CD4-positive, alpha-beta T cell treated with Interleukin-17A for 4 hours (primary cell): ENCODE data around the gene LRRC70.

Experiments
- DNase-seq: peaks from one replicate; pipeline ENCODE4 v3.0.0-alpha.2; 2020; ENCODE audit warnings: mixed read lengths

The LRRC70 gene

DNA sequence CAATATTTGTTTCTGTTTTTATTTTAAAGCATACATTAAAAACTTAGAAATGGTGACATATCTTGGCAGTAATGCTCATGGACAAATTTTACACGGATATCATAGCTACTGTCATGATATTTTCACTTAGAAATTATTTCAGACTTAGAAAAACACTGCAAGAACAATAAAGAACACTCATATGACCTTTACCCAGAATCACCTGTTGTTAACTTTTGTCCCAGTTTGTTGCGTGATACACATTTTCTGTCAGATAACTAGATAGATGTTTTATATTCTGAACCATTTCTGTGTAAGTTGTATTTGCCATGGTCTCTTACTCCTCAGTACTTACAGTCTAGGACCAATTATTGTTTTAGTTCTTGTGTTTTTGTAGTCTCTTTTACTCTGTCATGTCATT, 3.6 kb upstream of the LRRC70 start:
- no peak for DNase-seq

DNA sequence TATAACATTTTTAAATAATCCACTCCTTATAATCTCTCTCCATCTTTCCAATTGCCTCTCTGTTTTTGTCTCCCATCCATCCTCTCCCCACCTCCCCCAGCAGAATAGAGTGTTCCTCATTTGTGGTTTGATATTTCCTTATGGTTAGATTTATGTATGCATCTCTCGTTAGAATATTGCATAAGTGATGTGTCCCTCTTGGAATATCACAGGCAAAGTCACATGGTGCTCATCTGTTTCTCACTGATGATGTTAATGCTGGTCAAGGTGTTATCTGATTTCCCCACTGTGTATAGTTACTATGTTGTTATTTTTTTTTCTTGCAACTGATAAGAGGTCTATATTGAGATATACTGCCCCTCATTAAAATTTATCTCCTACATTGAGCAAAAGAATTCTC, 3.1 kb upstream of the LRRC70 start:
- DNase-seq, result no peak

DNA sequence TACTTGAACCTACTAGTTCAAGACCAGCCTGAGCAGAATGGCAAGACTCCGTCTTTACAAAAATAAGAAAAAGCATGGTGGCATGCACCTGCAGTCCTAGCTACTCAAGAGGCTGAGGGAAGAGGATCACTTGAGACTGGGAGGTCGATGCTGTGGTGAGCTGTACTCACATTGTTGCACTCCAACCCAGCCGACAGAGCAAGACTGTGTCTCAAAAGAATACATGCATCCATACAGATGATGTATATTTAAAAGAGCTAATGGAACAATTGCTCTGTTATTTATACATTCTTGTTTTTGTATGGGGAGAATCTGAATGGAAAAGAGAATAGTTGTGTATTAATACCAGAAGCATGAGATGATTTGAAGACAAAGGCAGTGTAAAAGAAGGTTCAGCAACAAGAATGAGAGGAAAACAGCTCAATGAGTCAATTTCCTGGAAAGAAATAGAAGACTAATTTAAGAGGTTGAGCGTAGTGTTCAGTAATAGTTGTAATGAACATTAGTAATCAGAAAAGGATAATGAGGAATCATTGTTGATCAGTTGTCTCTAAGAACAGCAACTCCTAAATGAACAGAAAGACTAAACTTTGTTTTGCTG, 1.9 kb upstream of the LRRC70 start:
- no peak for DNase-seq

DNA sequence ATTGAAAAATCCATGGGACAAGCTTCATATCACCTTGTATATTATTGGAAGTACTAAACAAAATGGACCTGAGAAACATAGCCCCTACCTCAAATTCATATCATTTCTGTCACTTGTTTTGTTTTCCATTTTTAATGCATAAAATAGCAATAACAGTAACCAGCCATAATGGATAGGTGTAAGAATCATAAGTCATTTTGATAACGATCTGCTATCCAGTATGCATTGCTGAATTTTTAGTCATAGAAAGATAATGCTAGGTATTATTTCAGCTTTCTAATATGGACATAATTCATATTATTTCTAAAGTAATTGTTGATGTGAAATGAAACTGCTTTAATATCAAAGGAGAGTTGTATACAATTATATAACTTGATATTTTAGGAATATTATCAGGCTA, 1.1 kb upstream of the LRRC70 start:
- no peak for DNase-seq

DNA sequence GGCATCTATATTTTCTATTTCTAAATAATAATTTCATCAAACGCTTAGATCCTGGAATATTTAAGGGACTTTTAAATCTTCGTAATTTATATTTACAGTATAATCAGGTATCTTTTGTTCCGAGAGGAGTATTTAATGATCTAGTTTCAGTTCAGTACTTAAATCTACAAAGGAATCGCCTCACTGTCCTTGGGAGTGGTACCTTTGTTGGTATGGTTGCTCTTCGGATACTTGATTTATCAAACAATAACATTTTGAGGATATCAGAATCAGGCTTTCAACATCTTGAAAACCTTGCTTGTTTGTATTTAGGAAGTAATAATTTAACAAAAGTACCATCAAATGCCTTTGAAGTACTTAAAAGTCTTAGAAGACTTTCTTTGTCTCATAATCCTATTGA, 1.1 kb downstream of the LRRC70 start:
- no peak for DNase-seq

DNA sequence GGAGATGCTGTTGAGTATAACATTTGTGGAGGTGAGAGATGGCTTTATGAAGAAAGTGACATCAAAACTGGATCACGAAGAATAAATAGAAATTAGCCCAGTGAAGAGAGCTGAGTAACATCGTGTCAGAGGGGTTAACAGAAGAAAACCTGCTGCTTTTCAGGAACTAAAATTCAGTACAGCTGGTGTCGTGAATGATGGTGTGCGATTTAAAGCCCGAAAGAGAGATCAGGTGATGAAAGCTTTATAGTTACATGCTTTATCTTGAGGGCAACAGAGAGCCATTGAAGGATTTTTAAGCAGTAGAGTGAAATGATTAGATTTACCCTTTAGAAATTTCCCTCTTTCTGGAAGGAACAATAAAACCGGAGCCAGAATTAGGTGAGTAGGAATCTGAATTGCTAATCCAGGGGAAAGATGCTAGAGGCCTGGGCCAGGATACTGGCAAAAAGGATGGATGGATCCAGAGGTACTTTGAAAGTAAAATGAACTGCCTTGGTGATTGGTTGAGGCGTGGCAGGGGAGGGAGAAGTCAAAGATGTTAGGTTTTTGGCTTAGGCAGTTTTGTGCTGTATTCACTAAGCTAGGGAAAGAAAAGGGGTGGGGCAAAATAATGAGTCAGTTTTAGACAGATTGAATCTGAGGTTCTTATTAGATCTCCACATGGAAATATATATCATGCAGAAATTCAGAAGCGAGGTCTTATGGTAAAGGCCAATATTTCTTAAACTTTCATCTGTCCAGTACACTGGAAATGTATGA, 3.4 kb downstream of the LRRC70 start:
- no peak for DNase-seq

DNA sequence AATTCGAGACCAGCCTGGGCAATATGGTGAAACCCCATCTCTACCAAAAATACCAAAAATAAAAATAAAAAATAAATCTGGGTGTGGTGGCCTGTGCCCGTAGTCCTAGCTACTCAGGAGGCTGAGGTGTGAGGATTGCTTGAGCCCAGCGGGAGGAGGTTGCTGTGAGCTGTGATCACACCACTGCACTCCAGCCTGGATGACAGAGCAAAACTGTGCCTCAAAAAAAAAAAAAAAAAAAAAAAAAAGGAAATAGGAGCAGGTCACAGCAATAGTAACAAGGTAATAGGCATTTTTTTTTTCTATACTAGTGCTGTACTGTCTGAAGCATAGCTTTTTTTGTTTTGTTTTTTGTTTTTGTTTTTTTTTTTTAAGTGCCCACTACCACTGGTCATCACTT, 5.8 kb downstream of the LRRC70 start:
- DNase-seq, result no peak

DNA sequence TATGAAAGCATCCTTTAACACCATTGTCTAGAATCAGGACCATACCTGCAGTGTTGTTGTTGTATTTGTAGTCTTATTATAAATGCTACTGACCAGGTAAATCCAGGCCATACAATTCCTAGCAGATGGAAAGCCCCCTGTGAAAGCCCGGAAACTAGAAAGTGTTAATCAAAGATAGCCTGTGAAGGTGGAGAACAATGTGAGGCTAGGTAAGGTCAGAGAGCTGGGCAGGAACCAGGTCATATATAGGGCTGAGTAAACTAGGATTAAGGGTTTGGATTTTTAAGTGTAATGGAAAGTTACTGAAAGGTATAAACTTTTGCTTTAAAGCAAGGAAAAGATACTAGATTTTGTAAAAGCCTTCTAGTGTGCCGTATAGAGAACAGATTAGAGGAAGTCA, 6.7 kb downstream of the LRRC70 start:
- DNase-seq, result no peak

DNA sequence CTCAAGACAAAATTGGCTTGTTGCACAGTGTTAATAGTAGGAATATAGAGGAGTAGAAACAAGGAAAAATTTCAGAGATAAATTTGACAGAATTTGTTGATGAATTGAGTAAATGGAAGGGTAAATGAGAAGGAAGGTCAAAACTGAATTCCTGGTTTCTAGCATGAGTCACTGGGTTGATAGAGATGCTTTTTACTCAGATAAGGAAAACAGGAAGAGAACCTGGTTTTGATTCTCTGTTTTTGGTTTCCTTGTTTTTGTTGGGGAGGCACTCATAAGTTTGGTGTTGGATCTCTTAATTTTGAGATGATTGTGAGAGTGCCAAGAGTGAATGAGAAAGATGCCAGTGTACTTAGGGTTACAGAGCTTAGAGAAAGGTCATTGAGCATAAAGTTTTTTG, 7.1 kb downstream of the LRRC70 start:
- no peak for DNase-seq

DNA sequence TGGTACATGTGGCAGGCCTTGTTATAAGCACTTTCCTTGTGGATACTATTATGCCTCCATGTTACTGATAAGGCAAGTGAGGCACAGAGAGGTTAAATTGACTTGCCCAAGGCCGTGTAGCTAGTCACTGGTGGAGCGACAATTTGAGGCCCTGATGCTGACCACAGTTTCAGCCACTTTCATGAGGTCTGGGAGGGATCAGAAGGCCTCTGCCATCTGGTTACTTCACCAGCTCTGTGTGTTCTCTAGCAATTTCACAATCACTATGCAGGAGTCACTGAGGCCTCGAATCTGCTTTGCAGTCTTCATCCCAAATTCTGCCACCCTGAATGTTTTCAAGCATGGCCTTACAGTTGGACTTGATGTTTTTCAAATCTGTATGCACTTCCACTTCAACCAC, 9.1 kb downstream of the LRRC70 start:
- no peak for DNase-seq

DNA sequence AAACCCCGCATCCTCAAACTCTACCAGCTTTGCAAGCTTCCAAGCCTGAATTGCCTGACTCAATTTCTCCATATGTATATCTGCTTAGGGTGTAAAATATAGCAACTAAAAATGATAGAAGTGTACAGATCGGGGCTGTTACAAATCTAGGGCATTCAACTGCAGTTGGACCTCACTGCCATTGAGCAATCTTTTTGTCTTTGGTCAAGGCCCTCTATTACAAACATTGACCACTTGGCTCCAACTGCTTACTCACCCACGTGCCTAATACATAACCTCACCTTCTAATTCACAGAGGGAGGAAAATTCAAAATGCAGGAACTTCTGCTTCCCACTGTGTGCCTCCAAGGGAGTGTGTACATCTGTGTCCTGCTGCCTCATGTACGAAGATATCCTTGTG, 10.0 kb downstream of the LRRC70 start:
- DNase-seq, result no peak

DNA sequence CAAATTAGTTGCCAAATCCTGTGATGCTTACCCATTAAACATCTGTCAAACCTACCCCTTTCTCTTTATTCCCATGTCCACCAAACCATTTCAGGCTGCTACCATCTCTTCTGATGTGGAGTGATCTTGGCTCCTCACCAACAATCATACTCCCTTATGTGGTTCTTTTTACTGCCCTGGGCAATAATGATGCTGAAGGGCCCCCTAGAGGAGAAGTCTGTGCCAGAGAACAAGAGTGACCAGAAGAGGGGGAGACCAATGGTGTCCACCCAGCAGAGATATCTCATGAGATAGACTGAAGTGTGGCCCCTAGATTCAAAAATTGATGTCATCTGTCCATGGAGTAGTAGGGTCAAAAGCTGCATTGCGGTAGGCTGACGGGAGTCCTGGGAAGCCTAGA, 10.9 kb downstream of the LRRC70 start:
- DNase-seq, result no peak

DNA sequence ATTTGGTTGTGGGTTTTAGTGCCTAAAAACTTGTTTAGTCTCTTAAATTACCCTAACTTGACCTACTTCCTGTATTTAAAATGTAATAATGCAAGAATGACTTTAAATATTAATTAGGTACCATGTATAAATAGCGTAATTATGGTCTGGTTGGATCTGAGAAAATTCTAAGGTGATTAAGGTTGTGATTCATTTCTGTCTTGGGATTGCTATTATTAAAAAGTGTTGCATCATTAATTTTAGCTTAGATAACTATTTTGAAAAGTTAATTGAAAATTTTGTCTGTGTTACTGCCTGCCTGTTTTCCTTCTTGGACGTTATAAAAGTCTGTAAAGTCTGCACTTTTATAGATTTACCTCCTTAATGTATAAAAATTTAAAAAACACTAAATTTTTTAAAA, 11.8 kb downstream of the LRRC70 start:
- no peak for DNase-seq

DNA sequence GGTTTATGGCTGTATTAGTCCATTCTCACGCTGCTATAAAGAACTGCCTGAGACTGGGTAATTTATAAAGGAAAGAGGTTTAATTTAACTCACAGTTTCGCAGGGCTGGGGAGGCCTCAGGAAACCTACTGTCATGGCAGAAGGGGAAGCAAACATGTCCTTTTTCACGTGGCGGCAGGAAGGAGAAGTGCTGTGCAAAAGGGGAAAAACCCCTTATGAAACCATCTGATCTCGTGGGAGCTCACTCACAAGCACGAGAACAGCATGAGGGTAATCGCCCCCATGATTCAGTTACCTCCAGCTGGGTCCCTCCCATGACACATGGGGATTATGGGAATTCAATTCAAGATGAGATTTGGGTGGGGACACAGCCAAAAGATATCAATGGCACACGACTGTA, 13.9 kb downstream of the LRRC70 start:
- DNase-seq, result no peak

DNA sequence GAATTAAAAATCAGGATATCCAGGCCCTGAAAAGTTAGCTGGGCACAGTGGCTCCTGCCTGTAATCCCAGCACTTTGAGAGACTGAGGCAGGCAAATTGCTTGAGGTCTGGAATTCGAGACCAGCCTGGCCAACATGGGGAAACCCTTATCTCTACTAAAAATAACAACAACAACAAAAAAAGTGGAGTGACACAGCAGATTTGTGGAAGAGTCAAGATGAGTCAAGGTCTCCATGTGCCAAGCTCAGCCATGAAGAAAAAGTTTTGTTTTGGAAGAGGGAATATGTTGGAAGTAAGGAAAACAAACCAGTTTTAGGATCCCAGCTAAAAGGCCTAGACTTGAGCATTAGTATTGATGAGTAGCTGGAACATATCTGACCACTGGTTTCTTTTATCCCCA, 14.7 kb downstream of the LRRC70 start:
- no peak for DNase-seq

DNA sequence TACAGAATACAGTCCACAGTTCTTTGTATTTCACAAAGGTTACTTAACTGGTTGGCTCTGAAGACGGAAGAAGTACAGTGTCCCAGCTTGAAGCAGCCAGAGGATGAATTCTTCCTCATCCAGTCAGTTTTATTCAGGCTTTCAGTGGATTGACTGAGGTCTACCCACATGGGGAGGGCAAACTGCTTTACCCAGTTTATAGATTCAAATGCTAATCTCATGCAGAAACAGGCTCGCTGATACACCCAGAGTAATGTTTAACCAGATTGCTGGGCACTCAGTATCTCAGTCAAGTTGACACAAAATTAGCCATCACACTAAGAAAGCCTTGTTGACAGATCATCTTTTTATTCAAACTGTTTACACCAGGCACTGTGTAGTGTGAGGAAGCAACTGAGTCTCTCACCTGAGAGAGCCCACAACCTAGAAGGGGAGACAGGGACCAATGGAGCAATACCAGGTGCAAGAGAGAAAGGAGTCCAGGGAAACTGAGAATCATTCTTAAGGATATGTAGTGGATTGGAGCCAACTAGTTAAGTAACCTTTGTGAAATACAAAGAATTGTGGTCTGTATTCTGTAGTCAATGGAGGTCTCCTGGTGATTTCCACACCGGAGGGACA, 15.9 kb downstream of the LRRC70 start:
- no peak for DNase-seq

DNA sequence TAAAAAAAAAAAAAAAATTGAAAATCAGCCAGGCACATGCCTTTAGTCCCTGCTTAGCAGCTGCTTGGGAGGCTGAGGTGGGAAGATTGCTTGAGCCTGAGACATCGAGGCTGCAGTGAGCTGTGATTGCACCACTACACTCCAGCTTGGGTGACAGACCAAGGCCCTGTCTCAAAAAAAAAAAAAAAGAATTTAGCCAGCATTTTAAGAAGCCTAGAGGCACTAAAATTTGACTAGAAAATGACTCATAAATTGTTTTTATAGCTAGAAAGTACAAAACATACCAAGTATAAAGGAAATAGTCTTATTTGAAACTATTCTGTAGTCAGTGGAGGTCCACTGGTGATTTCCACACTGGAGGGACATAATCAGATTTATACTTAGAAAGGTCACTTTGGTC, 17.5 kb downstream of the LRRC70 start:
- DNase-seq, result no peak

DNA sequence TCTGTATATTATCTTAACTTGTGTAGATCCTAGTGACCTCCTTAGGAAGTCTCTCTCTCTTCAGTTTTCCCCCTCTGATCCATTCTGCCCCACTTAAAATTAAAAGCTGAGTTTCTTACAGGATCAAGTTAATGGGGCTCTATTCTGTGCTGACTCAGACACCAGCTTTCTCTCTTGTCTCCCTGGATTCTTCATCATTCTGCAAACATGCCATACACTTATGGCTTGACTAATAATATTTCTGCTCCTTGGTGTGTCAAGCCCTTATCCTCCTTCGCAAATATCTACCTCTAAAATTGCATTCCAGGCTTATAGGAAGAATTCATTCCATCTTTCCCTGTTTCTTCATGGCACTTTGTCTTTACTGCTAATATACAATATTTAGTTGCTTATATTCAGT, 18.1 kb downstream of the LRRC70 start:
- DNase-seq, result no peak

DNA sequence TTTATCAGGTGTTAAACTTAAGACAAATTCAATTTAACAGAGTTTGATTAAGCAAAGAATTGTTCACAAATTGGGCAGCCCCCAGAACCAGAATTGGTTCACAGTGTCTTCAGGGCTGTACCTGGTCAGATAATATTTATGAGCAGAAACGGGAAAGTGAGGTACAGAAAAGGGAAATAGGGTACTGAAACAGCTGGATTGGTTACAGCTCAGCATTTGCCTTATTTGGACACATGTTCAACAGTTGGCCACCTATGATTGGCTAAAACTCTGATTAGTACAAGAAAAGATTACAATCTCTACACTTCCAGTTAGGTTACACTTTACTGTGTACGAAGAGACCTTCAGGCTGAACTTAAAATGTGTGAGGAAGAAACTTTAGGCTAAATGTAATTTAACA, 18.7 kb downstream of the LRRC70 start:
- no peak for DNase-seq

DNA sequence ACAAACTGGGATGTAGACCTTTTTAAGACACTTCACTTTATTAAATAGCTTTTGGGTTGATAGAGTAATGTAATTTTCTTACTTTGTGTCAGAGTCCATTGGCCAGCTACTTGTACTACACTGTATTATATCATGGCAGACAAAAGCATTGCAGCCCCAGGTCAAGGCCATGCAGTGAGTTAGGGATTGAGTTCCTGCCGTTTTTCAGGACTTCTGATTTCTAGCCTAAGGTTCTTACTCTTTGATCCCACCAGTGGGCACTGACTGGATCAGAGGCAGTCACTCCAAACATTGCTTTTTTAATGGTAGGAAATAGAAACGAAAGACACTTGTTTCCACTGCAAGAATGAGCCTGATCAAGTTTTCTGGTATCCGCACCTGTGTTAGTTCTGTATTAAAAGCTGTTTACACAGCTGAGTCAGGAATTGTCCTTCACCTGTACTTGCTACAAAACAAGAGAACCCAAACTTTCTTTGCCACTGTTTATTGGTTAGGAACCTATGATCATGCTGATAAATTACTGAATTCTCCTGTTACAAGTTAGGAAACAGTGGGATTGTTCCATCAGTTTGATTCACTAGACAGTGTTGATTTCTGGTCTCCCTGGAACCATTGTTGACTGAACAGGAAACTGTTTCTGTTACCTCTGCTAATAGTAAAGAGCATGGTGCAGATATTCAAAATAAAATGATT, 22.1 kb downstream of the LRRC70 start:
- no peak for DNase-seq

DNA sequence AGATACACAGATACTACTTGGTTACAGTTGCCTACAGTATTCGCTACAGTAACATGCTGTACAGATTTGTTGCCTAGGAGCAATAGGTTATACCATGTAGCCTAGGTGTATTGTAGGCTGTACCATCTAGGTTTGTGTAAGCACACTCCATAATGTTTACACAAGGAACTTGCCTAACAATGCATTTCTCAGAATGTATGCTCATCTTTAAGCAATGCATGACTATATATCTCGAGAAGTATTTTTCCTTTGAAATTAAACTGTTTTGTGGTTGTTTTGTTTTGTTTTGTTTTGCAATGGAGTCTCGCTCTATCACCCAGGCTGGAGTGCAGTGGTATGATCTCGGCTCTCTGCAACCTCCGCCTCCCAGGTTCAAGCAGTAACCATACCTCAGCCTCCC, 25.3 kb downstream of the LRRC70 start:
- DNase-seq, result no peak

DNA sequence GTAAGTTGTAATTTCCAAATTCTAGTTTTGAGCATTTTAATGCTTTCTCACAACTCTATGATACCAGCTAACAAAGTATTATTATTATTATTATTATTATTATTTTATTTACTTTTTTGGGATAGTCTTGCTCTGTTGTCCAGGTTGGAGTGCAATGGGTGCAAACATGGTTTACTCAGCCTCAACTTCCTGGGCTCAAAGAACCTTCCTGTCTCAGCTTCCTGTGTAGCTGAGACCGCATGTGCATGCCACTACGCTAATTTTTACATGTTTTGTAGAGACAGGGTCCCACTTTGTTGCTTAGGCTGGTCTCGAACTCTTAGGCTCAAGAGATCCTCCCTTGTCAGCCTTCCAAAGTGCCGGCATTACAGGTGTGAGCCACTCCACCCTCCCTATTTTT, 27.0 kb downstream of the LRRC70 start:
- DNase-seq, result no peak

DNA sequence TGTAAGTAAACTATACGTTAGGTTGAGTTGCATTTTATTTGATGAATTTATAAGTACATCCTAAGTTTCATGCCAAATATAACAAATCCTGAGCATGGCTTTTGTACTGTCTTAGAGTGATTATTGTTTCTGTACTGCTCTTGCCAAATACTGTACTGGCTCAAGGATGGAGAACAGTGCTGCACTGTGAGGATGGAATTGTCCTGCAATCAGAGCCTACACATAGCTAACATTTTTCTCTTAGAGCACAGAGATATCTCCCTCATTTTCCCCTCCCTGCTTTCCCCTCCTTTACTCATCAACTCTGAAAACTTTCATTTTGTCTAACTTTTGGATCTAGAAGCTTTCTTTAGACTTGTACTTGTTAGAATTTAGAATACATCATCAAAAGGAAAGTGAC, 28.3 kb downstream of the LRRC70 start:
- no peak for DNase-seq

DNA sequence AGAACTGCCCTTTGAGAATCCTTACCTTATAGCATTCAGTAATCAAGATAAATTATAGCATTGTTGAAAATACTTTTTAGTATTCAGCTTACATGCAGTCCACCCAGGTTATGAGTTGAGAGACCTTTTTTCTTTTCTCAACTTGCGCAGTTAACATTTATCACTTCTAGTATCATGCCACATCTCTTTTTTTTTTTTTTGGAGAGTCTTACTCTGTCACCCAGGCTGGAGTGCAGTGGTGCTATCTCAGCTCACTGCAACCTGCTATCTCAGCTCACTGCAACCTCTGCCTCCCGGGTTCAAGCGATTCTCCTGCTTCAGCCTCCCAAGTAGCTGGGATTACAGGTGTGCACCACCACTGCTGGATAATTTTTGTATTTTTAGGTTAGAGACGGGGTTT, 29.0 kb downstream of the LRRC70 start:
- DNase-seq, result no peak
